Spleen (tissue), 7 donors: ENCODE data around the gene ZNF775.

Experiments
- CTCF ChIP-seq, 11 experiments: fragments of 200-600 bp in 7 of 11; fragments of 450-650 bp in 4 of 11; sonication (generic) in 4 of 11; IDR thresholded peaks in 8 of 11; conservative IDR thresholded peaks in 3 of 11; 1 replicate in 7 of 11; 2 replicates in 4 of 11; pipeline versions ENCODE4 v1.4.0 to v1.8.0; 2016 to 2021; ENCODE audit warnings: antibody characterized with exemption in 11 of 11, inconsistent platforms in 4 of 11, mild to moderate bottlenecking in 1 of 11
- POLR2A ChIP-seq, 3 donors: fragments of 450-650 bp; IDR thresholded peaks; one replicate each; pipeline ENCODE4 v1.5.1; 2017; ENCODE audit warnings: antibody characterized with exemption in 3 of 3, mild to moderate bottlenecking in 1 of 3
- POLR2AphosphoS5 ChIP-seq, 3 donors: sonication (generic); formaldehyde crosslinking; IDR thresholded peaks; one replicate each; pipeline ENCODE4 v1.5.1; 2017; ENCODE audit warnings: antibody characterized with exemption in 3 of 3
- donor health status: DM: no; HTN: no; CAD: no; lungs with moderate emphysema.
- donor health status: DM: no; HTN: no; CAD: no.
- donor health status: DM: no; HTN: no; CAD: no.

- TF ChIP-seq POLR2A (IDR thresholded peaks at IDR 0.05) (no peak), CTCF (IDR thresholded peaks at IDR 0.05 in 8 of 11, conservative IDR thresholded peaks at IDR 0.05 in 3 of 11) (no peak), POLR2AphosphoS5 (IDR thresholded peaks at IDR 0.05) (no peak)
Observed at GRCh38 chr7:150370612-150371071, 8.5 kb upstream of the ZNF775 start.
